NT2/D1 (cell line): ENCODE data around the gene RAB11FIP3.
"Not testable (repeated sequence)": the region's sequence is repeated elsewhere in the genome, so short reads cannot be mapped to it uniquely, and the experiment has no call there.

Source experiments
- DNase-seq: peaks from one replicate; pipeline ENCODE4 v3.0.0-alpha.2; 2011; ENCODE audit warnings: low read depth, low spot score
- H3K27me3 ChIP-seq: 2 replicates; pipeline ENCODE4 v1.6.0; 2011; ENCODE audit warnings: mild to moderate bottlenecking; ENCODE audit not compliant: insufficient read length, insufficient read depth
- H3K36me3 ChIP-seq: 2 replicates; pipeline ENCODE4 v1.6.1; 2011; ENCODE audit warnings: mild to moderate bottlenecking, low read length, mixed read lengths; ENCODE audit not compliant: insufficient read depth, insufficient read length
- H3K4me1 ChIP-seq: 2 replicates; pipeline ENCODE4 v1.5.1; 2011; ENCODE audit not compliant: insufficient read depth, insufficient read length
- H3K4me3 ChIP-seq: 2 replicates; pipeline ENCODE4 v1.5.1; 2011; ENCODE audit warnings: low read depth; ENCODE audit not compliant: insufficient read length
- H3K9ac ChIP-seq: 2 replicates; pipeline ENCODE4 v1.6.0; 2011; ENCODE audit warnings: low read depth; ENCODE audit not compliant: insufficient read length
- H3K9me3 ChIP-seq: 2 replicates; pipeline ENCODE4 v1.5.1; 2011; ENCODE audit warnings: mild to moderate bottlenecking, low read length; ENCODE audit not compliant: insufficient read depth
- SUZ12 ChIP-seq: IDR thresholded peaks from 2 replicates; pipeline ENCODE4 v1.6.1; 2011; ENCODE audit not compliant: insufficient read length, insufficient read depth; ENCODE audit errors: extremely low read depth
- YY1 ChIP-seq: IDR thresholded peaks from 2 replicates; pipeline ENCODE4 v1.6.1; 2011; ENCODE audit not compliant: insufficient read length, insufficient read depth
- ZNF274 ChIP-seq: IDR thresholded peaks from 2 replicates; pipeline ENCODE4 v1.6.1; 2011; ENCODE audit warnings: mild to moderate bottlenecking, low read depth, low read length

Gene RAB11FIP3

DNA sequence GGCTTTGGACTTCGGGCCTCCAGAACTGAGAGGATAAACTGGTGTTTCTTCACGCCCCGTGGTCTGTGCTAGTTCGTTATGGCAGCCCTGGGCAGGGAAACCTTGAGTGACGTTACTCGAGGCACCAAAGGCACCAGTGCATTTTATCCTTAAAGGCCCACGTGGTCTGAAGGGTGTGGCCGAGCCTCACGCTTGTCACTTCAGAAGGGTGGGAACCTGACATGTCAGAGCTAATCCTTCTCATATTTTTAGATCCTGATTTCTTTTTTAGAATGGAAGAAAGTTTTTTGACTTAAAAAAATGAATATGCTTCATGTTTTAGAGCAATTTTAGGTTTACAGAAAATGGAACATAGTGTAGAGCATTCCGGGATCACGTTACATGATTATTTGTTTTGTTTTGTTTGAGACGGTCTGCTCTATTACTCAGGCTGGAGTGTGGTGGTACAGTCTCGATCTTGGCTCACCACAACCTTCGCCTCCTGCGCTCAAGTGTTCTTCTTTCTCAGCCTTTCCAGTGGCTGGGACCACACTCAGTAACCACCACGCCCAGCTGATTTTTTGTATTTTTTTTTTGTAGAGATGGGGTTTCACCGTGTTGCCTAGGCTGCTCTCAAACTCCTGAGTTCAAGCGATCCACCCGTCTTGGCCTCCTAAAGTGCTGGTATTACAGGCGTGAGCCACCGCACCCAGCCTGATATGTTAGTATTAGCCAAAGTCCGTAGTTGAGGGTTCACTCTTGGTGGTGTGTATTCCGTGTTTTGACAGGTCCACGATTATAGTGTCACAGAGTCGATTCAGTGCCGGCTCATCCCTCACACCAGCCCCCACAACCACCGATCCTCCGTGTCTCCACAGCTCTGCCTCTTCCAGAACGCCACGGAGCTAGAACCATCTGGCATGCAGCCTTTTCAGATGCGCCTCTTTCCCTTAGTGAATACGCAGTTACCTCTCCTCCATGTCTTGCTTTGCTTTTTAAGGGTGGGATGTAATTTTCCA, 47.9 kb downstream of the RAB11FIP3 start:
- peaks cover 15% of the 10 kb centered on the region for H3K36me3 ChIP-seq
- no peak for DNase-seq
- TF ChIP-seq ZNF274 (no peak), YY1 (no peak), SUZ12 (no peak)
- H3K9me3 ChIP-seq: no peaks in the 10 kb centered on the region
- no peak overlapping the region for H3K4me3 ChIP-seq
- H3K27me3 ChIP-seq: no peaks in the 10 kb centered on the region
- H3K9ac ChIP-seq: no peak overlapping the region
- peaks cover 33% of the 10 kb centered on the region for H3K4me1 ChIP-seq

DNA sequence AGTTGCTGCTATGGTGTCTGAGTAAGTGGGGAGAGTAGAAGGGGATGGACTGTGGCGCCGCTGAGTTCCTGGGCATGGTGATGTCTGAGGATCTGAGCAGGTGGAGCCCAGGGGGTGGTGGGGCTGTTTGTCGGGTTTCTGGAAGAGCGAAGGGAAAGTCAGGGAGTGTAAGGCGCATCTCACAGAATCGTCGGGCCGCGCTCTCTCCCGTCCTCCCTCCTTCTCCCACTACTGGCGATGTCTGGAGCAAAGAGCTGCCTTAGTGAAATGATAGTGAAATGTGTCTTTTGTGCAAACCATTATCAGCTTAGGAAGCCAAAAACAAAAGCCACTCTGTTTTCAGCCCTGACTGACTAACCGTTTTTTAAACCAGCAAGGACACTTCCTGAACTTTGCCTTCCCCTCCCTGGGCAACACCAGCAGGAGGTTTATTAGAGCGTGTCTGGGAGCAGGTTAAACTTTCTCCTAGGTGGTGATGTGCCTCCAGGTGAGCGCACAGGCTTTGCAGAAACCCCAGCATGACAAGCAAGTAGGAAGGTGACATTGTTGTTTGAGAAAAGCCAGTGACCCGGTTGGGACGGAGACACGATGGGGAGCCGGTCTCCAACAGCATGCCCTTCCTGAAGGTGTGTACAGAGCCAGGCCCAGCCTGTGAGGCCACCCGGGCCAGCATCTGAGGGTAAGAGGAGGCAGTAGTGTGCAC, 49.1 kb downstream of the RAB11FIP3 start:
- H3K4me3 ChIP-seq: no peak overlapping the region
- no peak for DNase-seq
- no peak overlapping the region for H3K9ac ChIP-seq
- no peaks in the 10 kb centered on the region for H3K9me3 ChIP-seq
- H3K36me3 ChIP-seq: peaks cover 15% of the 10 kb centered on the region
- no peaks in the 10 kb centered on the region for H3K27me3 ChIP-seq
- H3K4me1 ChIP-seq: peaks cover 33% of the 10 kb centered on the region
- no peak for TF ChIP-seq ZNF274
- TF ChIP-seq SUZ12: no peak
- TF ChIP-seq YY1: no peak

DNA sequence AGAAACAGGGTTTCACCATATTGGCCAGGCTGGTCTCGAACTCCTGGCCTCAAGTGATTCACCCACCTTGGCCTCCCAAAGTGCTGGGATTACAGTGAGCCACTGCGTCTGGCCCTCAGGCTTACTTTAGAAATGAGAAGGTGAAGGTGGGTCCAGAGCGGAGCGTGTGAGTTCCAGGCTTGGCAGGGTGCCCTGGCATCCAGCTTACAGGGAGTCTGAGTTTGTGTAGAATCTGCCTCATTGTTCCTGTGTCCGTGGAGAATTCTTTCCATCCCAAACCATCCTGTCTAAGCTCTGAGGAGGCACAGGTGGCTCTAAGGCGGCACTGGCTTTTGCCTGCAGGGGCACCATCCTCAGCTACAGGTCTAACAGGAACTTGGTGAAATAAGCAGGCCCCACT, 50.6 kb downstream of the RAB11FIP3 start:
- peaks cover 15% of the 10 kb centered on the region for H3K36me3 ChIP-seq
- H3K4me1 ChIP-seq: peaks cover 32% of the 10 kb centered on the region
- DNase-seq: no peak
- TF ChIP-seq SUZ12 (no peak), YY1 (no peak), ZNF274 (no peak)
- H3K27me3 ChIP-seq: no peaks in the 10 kb centered on the region
- H3K9me3 ChIP-seq: no peaks in the 10 kb centered on the region
- H3K9ac ChIP-seq: no peak overlapping the region
- H3K4me3 ChIP-seq: no peak overlapping the region

DNA sequence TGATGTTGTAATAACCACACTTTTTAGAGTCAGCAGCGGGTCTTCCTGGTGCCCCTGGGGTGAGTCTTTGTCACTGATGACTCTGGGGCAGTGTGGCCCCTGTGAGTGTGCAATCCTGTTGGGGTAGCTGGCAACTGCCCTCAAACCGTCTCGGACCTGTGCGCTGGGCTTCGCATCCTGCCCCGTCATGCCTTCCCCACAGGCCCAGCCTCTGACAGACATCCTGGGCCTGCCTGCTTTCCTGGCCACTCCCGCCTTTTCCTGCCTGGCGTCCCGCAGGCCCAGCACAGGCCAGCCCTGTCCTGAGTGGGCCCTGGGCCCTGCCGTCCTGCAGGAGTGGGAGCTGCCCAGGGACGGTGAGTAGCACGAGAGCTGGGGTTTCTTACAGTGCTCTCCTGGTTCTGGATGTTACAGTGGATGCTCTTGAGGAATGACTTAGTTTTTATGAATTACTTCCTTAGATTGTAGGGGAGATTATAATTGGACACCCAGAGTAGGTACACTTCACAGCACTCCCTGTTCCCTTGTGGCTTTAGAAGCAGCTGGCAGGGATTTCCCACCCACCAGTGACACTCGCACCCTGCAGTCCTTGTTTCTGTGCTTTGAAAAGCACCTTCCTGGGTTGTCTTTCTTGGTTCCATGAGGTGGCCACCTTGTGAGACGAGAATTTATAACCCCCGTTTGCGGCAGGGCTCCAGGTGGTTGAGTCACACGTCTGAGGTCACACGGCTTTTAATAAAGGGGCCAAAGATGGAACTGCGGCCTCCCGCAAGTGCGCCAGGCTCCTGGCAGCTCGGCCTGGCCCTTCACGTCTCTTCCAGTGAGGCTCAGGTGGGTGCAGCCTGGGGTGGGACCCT, 52.1 kb downstream of the RAB11FIP3 start:
- no peaks in the 10 kb centered on the region for H3K27me3 ChIP-seq
- no peaks in the 10 kb centered on the region for H3K9me3 ChIP-seq
- H3K4me3 ChIP-seq: no peak overlapping the region
- TF ChIP-seq YY1: no peak
- no peak for TF ChIP-seq SUZ12
- no peak for TF ChIP-seq ZNF274
- peak overlapping the region; percentile 57 for H3K9ac ChIP-seq
- H3K36me3 ChIP-seq: peaks cover 15% of the 10 kb centered on the region
- H3K4me1 ChIP-seq: peaks cover 23% of the 10 kb centered on the region
- no peak for DNase-seq

DNA sequence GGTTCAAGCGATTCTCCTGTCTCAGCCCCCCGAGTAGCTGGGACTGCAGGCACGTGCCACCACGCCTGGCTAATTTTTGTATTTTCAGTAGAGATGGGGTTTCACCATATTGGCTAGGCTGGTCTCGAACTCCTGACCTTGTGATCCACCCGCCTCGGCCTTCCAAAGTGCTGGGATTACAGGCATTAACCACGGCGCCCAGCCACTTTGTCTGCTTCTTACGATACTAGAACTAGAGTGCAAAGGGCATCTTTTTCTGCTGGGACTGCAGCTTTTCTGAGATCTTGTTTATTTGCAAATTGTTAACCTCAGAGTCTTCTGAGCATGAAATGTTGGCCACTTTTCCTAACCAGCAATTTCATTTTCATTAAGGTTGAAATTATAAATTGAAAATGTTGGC, 52.8 kb downstream of the RAB11FIP3 start:
- Histone ChIP-seq H3K36me3 (peaks cover 18% of the 10 kb centered on the region), H3K4me1 (peaks cover 30% of the 10 kb centered on the region)
- H3K27me3 ChIP-seq, H3K9me3 ChIP-seq, H3K4me3 ChIP-seq, H3K9ac ChIP-seq, DNase-seq: not testable (repeated sequence)

DNA sequence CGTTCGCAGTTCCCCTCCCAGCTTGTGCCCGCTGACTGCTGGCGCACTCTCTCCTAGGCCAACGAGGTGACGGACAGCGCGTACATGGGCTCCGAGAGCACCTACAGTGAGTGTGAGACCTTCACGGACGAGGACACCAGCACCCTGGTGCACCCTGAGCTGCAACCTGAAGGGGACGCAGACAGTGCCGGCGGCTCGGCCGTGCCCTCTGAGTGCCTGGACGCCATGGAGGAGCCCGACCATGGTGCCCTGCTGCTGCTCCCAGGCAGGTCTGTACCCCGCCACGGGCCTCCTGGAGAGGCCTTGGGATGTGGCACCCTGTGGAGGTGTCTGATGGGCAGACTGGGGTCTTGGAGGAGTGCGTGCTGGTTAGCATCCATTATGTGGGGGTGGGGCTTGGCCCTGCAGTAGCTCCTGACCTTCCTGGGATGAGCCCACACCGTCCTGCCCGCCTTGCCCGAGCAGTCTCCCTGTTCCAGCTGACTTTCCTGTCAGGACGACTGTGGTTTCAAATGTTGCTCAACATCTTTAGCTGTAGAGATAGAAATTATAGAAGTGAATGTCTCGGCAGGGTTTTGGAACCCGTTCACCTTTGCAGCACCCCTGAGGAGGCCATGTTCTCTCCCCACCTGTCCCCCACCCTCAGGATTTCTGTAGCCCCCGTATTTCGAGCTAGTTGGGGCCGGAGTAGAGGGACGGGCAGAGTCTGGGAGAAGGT, 57.2 kb downstream of the RAB11FIP3 start:
- Histone ChIP-seq H3K27me3 (no peaks in the 10 kb centered on the region), H3K36me3 (peaks cover 18% of the 10 kb centered on the region), H3K9ac (peak overlapping the region; percentile 69), H3K9me3 (no peaks in the 10 kb centered on the region), H3K4me1 (peaks cover 19% of the 10 kb centered on the region), H3K4me3 (no peak overlapping the region)
- no peak for DNase-seq
- TF ChIP-seq YY1 (no peak), ZNF274 (no peak), SUZ12 (no peak)
